K562 (cell line): ENCODE measurements around the gene PHF21A. TPM values are rescaled to one million over a fixed set of nuclear protein-coding genes. Genes with fewer than 3 reads are reported as not detected.
A peak's percentile ranks its signal among the peaks of the same experiment; 100 is the strongest.

Source experiments
- BHLHE40 ChIP-seq: IDR thresholded peaks from 2 replicates; pipeline ENCODE4 v1.6.1; 2011; ENCODE audit warnings: low read length, improper control_type of control experiment
- C11orf30 ChIP-seq: fragments of 450-650 bp; IDR thresholded peaks from 2 replicates; pipeline ENCODE4 v1.6.1; 2016; ENCODE audit warnings: low read depth, mild to moderate bottlenecking
- EHMT2 ChIP-seq: fragments of 450-650 bp; IDR thresholded peaks from 2 replicates; pipeline ENCODE4 v1.6.1; 2018; ENCODE audit warnings: antibody characterized with exemption
- HDAC2 ChIP-seq: fragments of 450-650 bp; IDR thresholded peaks from 2 replicates; pipeline ENCODE4 v1.6.1; 2016; ENCODE audit warnings: mild to moderate bottlenecking
- MYNN ChIP-seq, 2 experiments: sonication (generic); formaldehyde crosslinking in 1 of 2; IDR thresholded peaks; 2 replicates each; pipeline versions ENCODE4 v1.5.0 to v1.6.1; 2016 to 2020; ENCODE audit warnings: antibody characterized with exemption in 1 of 2, missing genetic modification reagents in 1 of 2
- NBN ChIP-seq: fragments of 450-650 bp; IDR thresholded peaks from 2 replicates; pipeline ENCODE4 v1.6.1; 2016; ENCODE audit warnings: low read depth, mild to moderate bottlenecking
- NFRKB ChIP-seq: fragments of 450-650 bp; IDR thresholded peaks from 2 replicates; pipeline ENCODE4 v1.6.1; 2016; ENCODE audit warnings: low read depth
- NRF1 ChIP-seq, 2 experiments: fragments of 450-650 bp; IDR thresholded peaks in 1 of 2; conservative IDR thresholded peaks in 1 of 2; 2 replicates each; pipeline ENCODE4 v1.6.1; 2014; ENCODE audit warnings: mild to moderate bottlenecking in 2 of 2
- PKNOX1 ChIP-seq: fragments of 450-650 bp; IDR thresholded peaks from 2 replicates; pipeline ENCODE4 v1.6.1; 2016
- RAD51 ChIP-seq: fragments of 450-650 bp; IDR thresholded peaks from 2 replicates; pipeline ENCODE4 v1.7.1; 2016; ENCODE audit warnings: low read depth, mild to moderate bottlenecking, borderline replicate concordance
- RNF219 ChIP-seq: fragments of 250-450 bp; sonication (Bioruptor Pico); IDR thresholded peaks from 2 replicates; pipeline ENCODE4 v1.5.0; 2022; ENCODE audit warnings: mild to moderate bottlenecking
- SREBF2 ChIP-seq: sonication (generic); formaldehyde crosslinking; IDR thresholded peaks from 2 replicates; pipeline ENCODE4 v1.4.0; 2020; ENCODE audit warnings: mild to moderate bottlenecking, missing genetic modification reagents
- U2AF1 ChIP-seq: fragments of 200-400 bp; formaldehyde crosslinking; optimal IDR thresholded peaks from 2 replicates; pipeline ENCODE3; 2017; ENCODE audit warnings: mild to moderate bottlenecking, low read depth, low read length, moderate library complexity
- ZNF24 ChIP-seq: fragments of 450-650 bp; IDR thresholded peaks from 2 replicates; pipeline ENCODE4 v1.6.1; 2016
- ZNF316 ChIP-seq: fragments of 450-650 bp; IDR thresholded peaks from 2 replicates; pipeline ENCODE4 v1.6.1; 2016
- ZNF717 ChIP-seq: fragments of 250-450 bp; sonication (Bioruptor Pico); IDR thresholded peaks from 2 replicates; pipeline ENCODE4 v1.5.0; 2021
- polyA plus RNA-seq, 8 experiments: library from polyadenylated mRNA; depleted of rRNA in 4 of 8; stranded (reverse) in 5 of 8; unstranded in 3 of 8; fragments of >200 nt; fragmentation: Nextera tagmentation in 2 of 8; fragmentation: Illumina TruSeq in 1 of 8; extraction: Ambion mirVana in 2 of 8; extraction: Trizol in 1 of 8; gene quantifications; 2 replicates each; pipeline versions ENCODE4 v1.2.1 to v1.2.3, GENCODE V29; 2011 to 2014; ENCODE audit warnings: inconsistent platforms in 1 of 8, missing spikeins in 1 of 8
- total RNA-seq, 7 experiments: library from RNA; depleted of rRNA in 6 of 7; stranded (reverse); fragments of >200 nt in 6 of 7; fragmentation: Illumina TruSeq in 2 of 7; extraction: Trizol in 2 of 7; gene quantifications; 2 replicates each; pipeline versions ENCODE4 v1.2.1 to v1.2.3, GENCODE V29; 2011 to 2021; ENCODE audit warnings: low replicate concordance in 1 of 7
- TF ChIP-seq, protein P1 (sequence below): fragments of 450-650 bp; IDR thresholded peaks from 2 replicates; pipeline ENCODE4 v1.6.1; 2014; ENCODE audit warnings: low read depth, mild to moderate bottlenecking, moderate library complexity, borderline replicate concordance
- TF ChIP-seq, protein P2 (sequence below): sonication (generic); formaldehyde crosslinking; IDR thresholded peaks from 2 replicates; pipeline ENCODE4 v1.8.0; 2022; ENCODE audit warnings: mild to moderate bottlenecking, missing genetic modification reagents
- TF ChIP-seq, protein P3 (sequence below), 2 experiments: IDR thresholded peaks; 2 replicates each; pipeline ENCODE4 v1.6.1; 2012; ENCODE audit warnings: improper control_type of control experiment in 2 of 2, low read depth in 2 of 2, low read length in 2 of 2, borderline replicate concordance in 1 of 2

Gene PHF21A
- total and polyA plus RNA-seq, 9 of the 15 experiments (the other 6 are each of a cell fraction or from before 2014, with no cell fraction given): 1.5 to 32.4 (median 10.7) TPM

DNA sequence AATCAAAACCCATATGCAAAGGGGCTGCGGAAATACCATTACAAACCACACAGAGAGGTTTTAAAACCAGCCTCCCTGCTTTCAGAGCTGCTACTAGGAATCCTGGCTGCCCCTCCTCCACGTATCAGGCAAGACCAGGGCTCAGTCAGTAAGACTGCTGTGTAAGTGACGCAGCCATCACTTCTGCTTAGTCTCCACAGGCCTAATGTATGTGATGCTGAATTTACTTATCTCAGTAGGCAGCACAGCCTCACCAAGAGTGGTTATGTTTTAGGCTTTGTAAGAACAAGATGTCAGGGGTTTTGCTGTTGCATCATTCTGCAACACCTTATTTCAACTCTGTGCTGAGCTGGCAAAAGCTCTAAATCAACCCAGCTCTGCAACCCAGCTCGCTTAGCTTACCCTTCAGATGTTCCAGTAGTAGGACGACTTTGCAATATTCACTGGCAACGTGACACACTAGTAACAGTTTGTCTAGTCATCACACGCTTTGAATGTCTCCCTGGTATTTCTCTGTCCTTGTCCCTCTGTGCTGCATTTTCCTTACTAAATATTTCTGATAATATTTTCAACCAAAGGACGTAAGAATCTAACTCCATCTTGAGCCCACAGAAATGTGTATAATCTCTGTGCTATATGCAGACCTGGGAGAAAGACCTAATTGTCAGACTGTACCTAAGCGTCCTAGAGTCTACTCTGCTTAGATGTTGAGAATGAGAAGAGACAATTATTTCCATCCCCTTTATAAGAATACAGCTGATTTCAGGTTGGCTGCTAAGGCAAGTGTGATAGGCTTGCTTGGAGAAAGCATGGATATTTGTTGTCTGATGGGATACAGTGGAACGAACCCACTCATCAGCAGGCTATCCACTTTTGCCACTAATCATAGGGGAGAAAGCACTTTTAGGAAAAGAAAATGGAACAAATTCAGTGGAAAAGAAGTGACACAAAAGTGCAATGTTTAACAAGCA, 126.6 kb downstream of the PHF21A start (continued):
- TF ChIP-seq RNF219 (no peak), RAD51 (no peak; the same call in 1 of the 2 replicates), C11orf30 (peak; percentile 96), ZNF316 (peak; percentile 98), BHLHE40 (peak; percentile 62), U2AF1 (no peak), NBN (peak; percentile 95), PKNOX1 (peak; percentile 86), ZNF24 (peak; percentile 88), NFRKB (peak; percentile 94), MYNN (IDR thresholded peaks at IDR 0.05) (peak; percentile 80), MYNN (CRISPR knock-in tag; IDR thresholded peaks at IDR 0.05) (no peak), ZNF717 (peak; percentile 62; the same call in 1 of the 2 replicates), HDAC2 (peak; percentile 73), SREBF2 (CRISPR knock-in tag) (no peak), NRF1 (conservative IDR thresholded peaks at IDR 0.05 in 1 of 2, IDR thresholded peaks at IDR 0.05 in 1 of 2) (peak in 1 of 2 experiments; percentile 26; a peak in 3 of 4 replicates), EHMT2 (0 out of 2 replicates have a peak, but pooled peaks have one; percentile 34)
- TF ChIP-seq, protein P1, sequence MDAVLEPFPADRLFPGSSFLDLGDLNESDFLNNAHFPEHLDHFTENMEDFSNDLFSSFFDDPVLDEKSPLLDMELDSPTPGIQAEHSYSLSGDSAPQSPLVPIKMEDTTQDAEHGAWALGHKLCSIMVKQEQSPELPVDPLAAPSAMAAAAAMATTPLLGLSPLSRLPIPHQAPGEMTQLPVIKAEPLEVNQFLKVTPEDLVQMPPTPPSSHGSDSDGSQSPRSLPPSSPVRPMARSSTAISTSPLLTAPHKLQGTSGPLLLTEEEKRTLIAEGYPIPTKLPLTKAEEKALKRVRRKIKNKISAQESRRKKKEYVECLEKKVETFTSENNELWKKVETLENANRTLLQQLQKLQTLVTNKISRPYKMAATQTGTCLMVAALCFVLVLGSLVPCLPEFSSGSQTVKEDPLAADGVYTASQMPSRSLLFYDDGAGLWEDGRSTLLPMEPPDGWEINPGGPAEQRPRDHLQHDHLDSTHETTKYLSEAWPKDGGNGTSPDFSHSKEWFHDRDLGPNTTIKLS: peak; percentile 97
- TF ChIP-seq, protein P2, sequence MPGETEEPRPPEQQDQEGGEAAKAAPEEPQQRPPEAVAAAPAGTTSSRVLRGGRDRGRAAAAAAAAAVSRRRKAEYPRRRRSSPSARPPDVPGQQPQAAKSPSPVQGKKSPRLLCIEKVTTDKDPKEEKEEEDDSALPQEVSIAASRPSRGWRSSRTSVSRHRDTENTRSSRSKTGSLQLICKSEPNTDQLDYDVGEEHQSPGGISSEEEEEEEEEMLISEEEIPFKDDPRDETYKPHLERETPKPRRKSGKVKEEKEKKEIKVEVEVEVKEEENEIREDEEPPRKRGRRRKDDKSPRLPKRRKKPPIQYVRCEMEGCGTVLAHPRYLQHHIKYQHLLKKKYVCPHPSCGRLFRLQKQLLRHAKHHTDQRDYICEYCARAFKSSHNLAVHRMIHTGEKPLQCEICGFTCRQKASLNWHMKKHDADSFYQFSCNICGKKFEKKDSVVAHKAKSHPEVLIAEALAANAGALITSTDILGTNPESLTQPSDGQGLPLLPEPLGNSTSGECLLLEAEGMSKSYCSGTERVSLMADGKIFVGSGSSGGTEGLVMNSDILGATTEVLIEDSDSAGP: no peak
- TF ChIP-seq, protein P3, sequence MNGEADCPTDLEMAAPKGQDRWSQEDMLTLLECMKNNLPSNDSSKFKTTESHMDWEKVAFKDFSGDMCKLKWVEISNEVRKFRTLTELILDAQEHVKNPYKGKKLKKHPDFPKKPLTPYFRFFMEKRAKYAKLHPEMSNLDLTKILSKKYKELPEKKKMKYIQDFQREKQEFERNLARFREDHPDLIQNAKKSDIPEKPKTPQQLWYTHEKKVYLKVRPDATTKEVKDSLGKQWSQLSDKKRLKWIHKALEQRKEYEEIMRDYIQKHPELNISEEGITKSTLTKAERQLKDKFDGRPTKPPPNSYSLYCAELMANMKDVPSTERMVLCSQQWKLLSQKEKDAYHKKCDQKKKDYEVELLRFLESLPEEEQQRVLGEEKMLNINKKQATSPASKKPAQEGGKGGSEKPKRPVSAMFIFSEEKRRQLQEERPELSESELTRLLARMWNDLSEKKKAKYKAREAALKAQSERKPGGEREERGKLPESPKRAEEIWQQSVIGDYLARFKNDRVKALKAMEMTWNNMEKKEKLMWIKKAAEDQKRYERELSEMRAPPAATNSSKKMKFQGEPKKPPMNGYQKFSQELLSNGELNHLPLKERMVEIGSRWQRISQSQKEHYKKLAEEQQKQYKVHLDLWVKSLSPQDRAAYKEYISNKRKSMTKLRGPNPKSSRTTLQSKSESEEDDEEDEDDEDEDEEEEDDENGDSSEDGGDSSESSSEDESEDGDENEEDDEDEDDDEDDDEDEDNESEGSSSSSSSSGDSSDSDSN (IDR thresholded peaks at IDR 0.05; ENCODE audit: borderline replicate concordance in 1 of 2, low read depth in 2 of 2, low read length in 2 of 2): peak in 1 of 2 experiments; percentile 79; a peak in 1 of 4 replicates
